Measurements from ENCODE around the gene CARD10. TPM values are rescaled to one million over a fixed set of nuclear protein-coding genes. Genes with fewer than 3 reads are reported as not detected.
"Not testable (repeated sequence)": the region's sequence is repeated elsewhere in the genome, so short reads cannot be mapped to it uniquely, and the experiment has no call there.

Gene CARD10
- total RNA-seq, 1 experiment from 2014 or later, result 17.7 TPM

GRCh38 chr22:37542959-37543358 lies 23.7 kb upstream of the CARD10 start:
- Histone ChIP-seq H3K14ac (ENCODE audit: insufficient read depth, low read length) (no peak overlapping the region), H3K23me2 (ENCODE audit: insufficient read length, low read depth, low read length, poor library complexity, severe bottlenecking) (peaks cover 4% of the 10 kb centered on the region), H3K27me3 (ENCODE audit: insufficient read depth, low read length) (no peaks in the 10 kb centered on the region), H3K9me3 (ENCODE audit: control insufficient read depth, low read depth, low read length) (no peaks in the 10 kb centered on the region), H3K23ac (ENCODE audit: insufficient read length, low read depth, low read length) (no peak overlapping the region), H3K79me2 (ENCODE audit: insufficient read depth, low read length) (no peaks in the 10 kb centered on the region), H4K20me1 (ENCODE audit: control insufficient read depth, insufficient read depth, insufficient read length) (no peaks in the 10 kb centered on the region), H3K9ac (ENCODE audit: extremely low read depth, insufficient read length, low read length) (no peak overlapping the region), H4K5ac (ENCODE audit: insufficient read length, low read depth, low read length) (no peak overlapping the region), H2AFZ (ENCODE audit: low read length) (no peak overlapping the region), H2BK15ac (ENCODE audit: low read depth, low read length) (no peak overlapping the region), H2BK120ac (ENCODE audit: low read depth, low read length, poor library complexity, severe bottlenecking) (no peak overlapping the region), H2BK20ac (ENCODE audit: low read depth, low read length, poor library complexity, severe bottlenecking) (no peak overlapping the region), H3K4me2 (ENCODE audit: insufficient read depth, insufficient read length, low read length) (no peak overlapping the region), H4K91ac (ENCODE audit: insufficient read length, low read depth, low read length) (no peak overlapping the region), H2BK12ac (ENCODE audit: insufficient read length, low read depth, low read length) (no peak overlapping the region), H3K4ac (ENCODE audit: low read depth, low read length) (no peak overlapping the region), H3T11ph (ENCODE audit: low read length) (no peak overlapping the region), H3K4me1 (ENCODE audit: insufficient read depth, low read length) (peaks cover 2% of the 10 kb centered on the region; the same call in 1 of the 2 replicates), H2BK5ac (ENCODE audit: insufficient read length, low read length) (no peak overlapping the region), H4K8ac (replicated peaks; ENCODE audit: insufficient read length, low read depth, low read length) (no peak overlapping the region), H3K18ac (ENCODE audit: insufficient read length, low read depth, low read length) (no peak overlapping the region), H3K27ac (ENCODE audit: insufficient read length, low read depth, low read length) (no peak overlapping the region), H3K56ac (ENCODE audit: insufficient read length, low read depth, low read length) (no peak overlapping the region), H3K79me1 (ENCODE audit: insufficient read depth, low read depth, low read length, poor library complexity, severe bottlenecking) (no peaks in the 10 kb centered on the region), H2AK5ac (ENCODE audit: insufficient read length, low read length) (no peak overlapping the region)
- WGBS (ENCODE audit: extremely low coverage, insufficient read length, low lambda C conversion rate), result no CpG with 5 or more reads among the region's 7 CpGs
- H3K4me1 Mint-ChIP-seq, result peaks cover 29 to 47% of the 10 kb centered on the region in 2 experiments
- H3K27me3 Mint-ChIP-seq (ENCODE audit: low read depth), result peaks cover 7% of the 10 kb centered on the region; the same call in 1 of the 2 replicates
- no peak for DNase-seq
- no peaks in the 10 kb centered on the region; a peak in 2 of 5 replicates for H3K9me3 Mint-ChIP-seq
- H3K4me3 Mint-ChIP-seq, result no peak overlapping the region
- H3K36me3 Mint-ChIP-seq (ENCODE audit: insufficient read depth in 1 of 3, low read depth in 3 of 3), result no peaks in the 10 kb centered on the region
- no peak for TF ChIP-seq CTCF (conservative IDR thresholded peaks at IDR 0.05)
- H3K27ac Mint-ChIP-seq, result no peak overlapping the region

- not testable (repeated sequence) for H2AFZ ChIP-seq (ENCODE audit: low read length); H2BK12ac ChIP-seq (ENCODE audit: insufficient read length, low read depth, low read length); H2BK15ac ChIP-seq (ENCODE audit: low read depth, low read length); H3K27ac ChIP-seq (ENCODE audit: insufficient read length, low read depth, low read length); H3T11ph ChIP-seq (ENCODE audit: low read length); DNase-seq; H3K27ac Mint-ChIP-seq; H3K23ac ChIP-seq (ENCODE audit: insufficient read length, low read depth, low read length); H3K9me3 ChIP-seq (ENCODE audit: control insufficient read depth, low read depth, low read length); H3K79me1 ChIP-seq (ENCODE audit: insufficient read depth, low read depth, low read length, poor library complexity, severe bottlenecking); H2BK120ac ChIP-seq (ENCODE audit: low read depth, low read length, poor library complexity, severe bottlenecking); H3K9ac ChIP-seq (ENCODE audit: extremely low read depth, insufficient read length, low read length); H3K4me2 ChIP-seq (ENCODE audit: insufficient read depth, insufficient read length, low read length); H2BK20ac ChIP-seq (ENCODE audit: low read depth, low read length, poor library complexity, severe bottlenecking); H3K9me3 Mint-ChIP-seq; H4K20me1 ChIP-seq (ENCODE audit: control insufficient read depth, insufficient read depth, insufficient read length); H3K36me3 Mint-ChIP-seq (ENCODE audit: insufficient read depth in 1 of 3, low read depth in 3 of 3); H3K27me3 Mint-ChIP-seq (ENCODE audit: low read depth); H3K18ac ChIP-seq (ENCODE audit: insufficient read length, low read depth, low read length); H4K5ac ChIP-seq (ENCODE audit: insufficient read length, low read depth, low read length); H3K27me3 ChIP-seq (ENCODE audit: insufficient read depth, low read length); H2AK5ac ChIP-seq (ENCODE audit: insufficient read length, low read length); H3K14ac ChIP-seq (ENCODE audit: insufficient read depth, low read length); H4K8ac ChIP-seq (replicated peaks; ENCODE audit: insufficient read length, low read depth, low read length); H2BK5ac ChIP-seq (ENCODE audit: insufficient read length, low read length); H3K23me2 ChIP-seq (ENCODE audit: insufficient read length, low read depth, low read length, poor library complexity, severe bottlenecking); H4K91ac ChIP-seq (ENCODE audit: insufficient read length, low read depth, low read length); H3K4me1 ChIP-seq (ENCODE audit: insufficient read depth, low read length); H3K4ac ChIP-seq (ENCODE audit: low read depth, low read length); H3K56ac ChIP-seq (ENCODE audit: insufficient read length, low read depth, low read length); H3K79me2 ChIP-seq (ENCODE audit: insufficient read depth, low read length); H3K4me3 Mint-ChIP-seq
- H3K4me1 Mint-ChIP-seq, result peaks cover 27 to 45% of the 10 kb centered on the region in 2 experiments
- no CpG with 5 or more reads among the region's 4 CpGs for WGBS (ENCODE audit: extremely low coverage, insufficient read length, low lambda C conversion rate)
Measured at GRCh38 chr22:37542416-37542815, 23.2 kb upstream of the CARD10 start.
